ENCODE data around the gene ADGRV1.
A peak's percentile ranks its signal among the peaks of the same experiment; 100 is the strongest.

Gene ADGRV1

GRCh38 chr5:91180506-91180905 lies 621.9 kb downstream of the ADGRV1 start:
- no peak for DNase-seq

- peak; percentile 68 for DNase-seq
Measured at GRCh38 chr5:91182763-91183162, 624.2 kb downstream of the ADGRV1 start.

- DNase-seq = peak; percentile 25
Measured at GRCh38 chr5:91183743-91184142, 625.1 kb downstream of the ADGRV1 start.

- no peak for DNase-seq
Measured at GRCh38 chr5:91186101-91186500, 627.5 kb downstream of the ADGRV1 start.

- DNase-seq = no peak
Measured at GRCh38 chr5:91187032-91187431, 628.4 kb downstream of the ADGRV1 start.

GRCh38 chr5:91188755-91189154 lies 630.2 kb downstream of the ADGRV1 start:
- no peak for DNase-seq

- no peak for DNase-seq
Measured at GRCh38 chr5:91189480-91190313, 631.1 kb downstream of the ADGRV1 start.

- no peak for DNase-seq
Measured at GRCh38 chr5:91190314-91190690, 631.7 kb downstream of the ADGRV1 start.

- DNase-seq = no peak
Measured at GRCh38 chr5:91194824-91195381, 636.3 kb downstream of the ADGRV1 start.

GRCh38 chr5:91200692-91201091 lies 642.1 kb downstream of the ADGRV1 start:
- no peak for DNase-seq

GRCh38 chr5:91206103-91206502 lies 647.5 kb downstream of the ADGRV1 start:
- no peak for DNase-seq

GRCh38 chr5:91206734-91207133 lies 648.1 kb downstream of the ADGRV1 start:
- no peak for DNase-seq

- DNase-seq = no peak
Measured at GRCh38 chr5:91207248-91207647, 648.7 kb downstream of the ADGRV1 start.

- no peak for DNase-seq
Measured at GRCh38 chr5:91211997-91212713, 653.6 kb downstream of the ADGRV1 start.

GRCh38 chr5:91212714-91213092 lies 654.1 kb downstream of the ADGRV1 start:
- DNase-seq = no peak

Data from hematopoietic multipotent progenitor cell treated with erythropoietin and hydrocortisone succinate and interleukin-3 and kit ligand, for 4 days (in vitro differentiated cells).